Stomach smooth muscle (tissue), 2 donors: ENCODE results near the gene CLDN7.
"Not testable (repeated sequence)": the region's sequence is repeated elsewhere in the genome, so short reads cannot be mapped to it uniquely, and the experiment has no call there.

Experiments used
- H3K27ac ChIP-seq: one replicate; pipeline ENCODE4 v1.7.0; 2013; ENCODE audit warnings: mild to moderate bottlenecking, low read length, inconsistent platforms
- H3K27me3 ChIP-seq, 2 donors: one replicate each; pipeline ENCODE4 v1.7.0; 2013; ENCODE audit warnings: low read length in 2 of 2; ENCODE audit not compliant: insufficient read depth in 2 of 2, control insufficient read depth in 1 of 2
- H3K36me3 ChIP-seq, 2 donors: one replicate each; pipeline ENCODE4 v1.7.0; 2013; ENCODE audit warnings: low read length in 2 of 2; ENCODE audit not compliant: control insufficient read depth in 2 of 2, insufficient read depth in 2 of 2
- H3K4me1 ChIP-seq: one replicate; pipeline ENCODE4 v1.7.0; 2013; ENCODE audit warnings: low read length; ENCODE audit not compliant: control insufficient read depth, insufficient read depth
- H3K4me3 ChIP-seq, 2 donors: one replicate each; pipeline ENCODE4 v1.7.0; 2013; ENCODE audit warnings: low read length in 2 of 2
- H3K9ac ChIP-seq, 2 donors: one replicate each; pipeline ENCODE4 v1.7.0; 2013; ENCODE audit warnings: low read length in 2 of 2, mild to moderate bottlenecking in 1 of 2
- H3K9me3 ChIP-seq, 2 donors: one replicate each; pipeline ENCODE4 v1.7.0; 2013; ENCODE audit warnings: low read length in 2 of 2; ENCODE audit not compliant: control insufficient read depth in 2 of 2
- donor health status: healthy.
- donor health status: Pancreatic carcinoma.

The CLDN7 gene

GRCh38 chr17:7252176-7253043, 9.9 kb downstream of the CLDN7 start, which contains the start of gene ELP5:
Gene ELP5, plus strand, starts transcription at chr17:7252215. Its CDS starts 336 bp downstream, at chr17:7252551.
- Histone ChIP-seq H3K36me3 (peaks cover 12 to 22% of the 10 kb centered on the region in 2 donors), H3K9ac (peak within 1 kb of the TSS; percentile 96 to 98), H3K9me3 (no peaks in the 10 kb centered on the region), H3K4me1 (peaks cover 30% of the 10 kb centered on the region), H3K27ac (peak within 1 kb of the TSS; percentile 99), H3K4me3 (peak within 1 kb of the TSS; percentile 87), H3K27me3 (no peaks in the 10 kb centered on the region)

GRCh38 chr17:7251661-7252175, 10.6 kb downstream of the CLDN7 start, which contains the start of gene CTDNEP1:
Gene CTDNEP1, minus strand, starts transcription at chr17:7251734. Its CDS starts 438 bp downstream, at chr17:7251296.
- Histone ChIP-seq H3K9ac (peak within 1 kb of the TSS; percentile 96 to 98), H3K4me1 (peaks cover 30% of the 10 kb centered on the region), H3K9me3 (no peaks in the 10 kb centered on the region), H3K4me3 (peak within 1 kb of the TSS; percentile 87), H3K27me3 (no peaks in the 10 kb centered on the region), H3K36me3 (peaks cover 16 to 23% of the 10 kb centered on the region in 2 donors), H3K27ac (peak within 1 kb of the TSS; percentile 99)

- Histone ChIP-seq H3K4me1 (peaks cover 30% of the 10 kb centered on the region), H3K27me3 (no peaks in the 10 kb centered on the region), H3K27ac (peak overlapping the region; percentile 99), H3K9me3 (no peaks in the 10 kb centered on the region), H3K9ac (peak overlapping the region; percentile 82 to 98), H3K36me3 (peaks cover 20 to 25% of the 10 kb centered on the region in 2 donors), H3K4me3 (peak overlapping the region; percentile 87)
Observed at GRCh38 chr17:7250695-7251627, 11.3 kb downstream of the CLDN7 start.

GRCh38 chr17:7249830-7250229, 12.4 kb downstream of the CLDN7 start:
- peak overlapping the region; percentile 87 for H3K4me3 ChIP-seq
- peaks cover 20 to 22% of the 10 kb centered on the region in 2 donors for H3K36me3 ChIP-seq
- H3K9ac ChIP-seq = peak overlapping the region; percentile 82 to 98
- no peaks in the 10 kb centered on the region for H3K27me3 ChIP-seq
- peak overlapping the region; percentile 99 for H3K27ac ChIP-seq
- H3K9me3 ChIP-seq = no peaks in the 10 kb centered on the region
- peaks cover 30% of the 10 kb centered on the region for H3K4me1 ChIP-seq

GRCh38 chr17:7249214-7249613, 13.1 kb downstream of the CLDN7 start:
- H3K9me3 ChIP-seq = no peaks in the 10 kb centered on the region
- peaks cover 30% of the 10 kb centered on the region for H3K4me1 ChIP-seq
- no peaks in the 10 kb centered on the region for H3K27me3 ChIP-seq
- H3K36me3 ChIP-seq = peaks cover 20 to 21% of the 10 kb centered on the region in 2 donors
- no peak overlapping the region for H3K27ac ChIP-seq
- H3K9ac ChIP-seq = no peak overlapping the region
- H3K4me3 ChIP-seq = no peak overlapping the region

GRCh38 chr17:7248796-7249195, 13.5 kb downstream of the CLDN7 start:
- H3K9me3 ChIP-seq = no peaks in the 10 kb centered on the region
- no peaks in the 10 kb centered on the region for H3K27me3 ChIP-seq
- no peak overlapping the region for H3K4me3 ChIP-seq
- no peak overlapping the region for H3K9ac ChIP-seq
- H3K4me1 ChIP-seq = peaks cover 32% of the 10 kb centered on the region
- no peak overlapping the region for H3K27ac ChIP-seq
- H3K36me3 ChIP-seq = peaks cover 19 to 23% of the 10 kb centered on the region in 2 donors

- peaks cover 32% of the 10 kb centered on the region for H3K4me1 ChIP-seq
- H3K27ac ChIP-seq = no peak overlapping the region
- H3K9ac ChIP-seq = no peak overlapping the region
- H3K9me3 ChIP-seq = no peaks in the 10 kb centered on the region
- H3K36me3 ChIP-seq = peaks cover 19 to 23% of the 10 kb centered on the region in 2 donors
- no peak overlapping the region for H3K4me3 ChIP-seq
- H3K27me3 ChIP-seq = no peaks in the 10 kb centered on the region
Observed at GRCh38 chr17:7246779-7247178, 15.5 kb downstream of the CLDN7 start.

- H3K4me3 ChIP-seq, H3K27me3 ChIP-seq, H3K9ac ChIP-seq, H3K9me3 ChIP-seq: not testable (repeated sequence)
- Histone ChIP-seq H3K4me1 (peaks cover 35% of the 10 kb centered on the region), H3K36me3 (peaks cover 27 to 31% of the 10 kb centered on the region in 2 donors), H3K27ac (peak overlapping the region; percentile 95)
Observed at GRCh38 chr17:7243838-7244237, 18.4 kb downstream of the CLDN7 start.

GRCh38 chr17:7243453-7243729, 18.9 kb downstream of the CLDN7 start:
- Histone ChIP-seq H3K36me3 (peaks cover 27 to 31% of the 10 kb centered on the region in 2 donors), H3K4me3 (peak overlapping the region; percentile 92 to 96), H3K27me3 (no peaks in the 10 kb centered on the region), H3K9me3 (no peaks in the 10 kb centered on the region), H3K4me1 (peaks cover 32% of the 10 kb centered on the region), H3K9ac (peak overlapping the region; percentile 91 to 99), H3K27ac (peak overlapping the region; percentile 95)

- H3K4me1 ChIP-seq = peaks cover 32% of the 10 kb centered on the region
- H3K9ac ChIP-seq = peak overlapping the region; percentile 91 to 99
- no peaks in the 10 kb centered on the region for H3K27me3 ChIP-seq
- H3K4me3 ChIP-seq = peak overlapping the region; percentile 92 to 96
- peak overlapping the region; percentile 95 for H3K27ac ChIP-seq
- peaks cover 27 to 31% of the 10 kb centered on the region in 2 donors for H3K36me3 ChIP-seq
- no peaks in the 10 kb centered on the region for H3K9me3 ChIP-seq
Observed at GRCh38 chr17:7242717-7243452, 19.4 kb downstream of the CLDN7 start.
